Esophagus muscularis mucosa (tissue), 4 donors: ENCODE data around the gene CAPN8.

ENCODE experiments used
- EP300 ChIP-seq: sonication (generic); formaldehyde crosslinking; IDR thresholded peaks from one replicate; pipeline ENCODE4 v1.6.1; 2017; ENCODE audit warnings: antibody characterized with exemption
- POLR2A ChIP-seq: fragments of 450-650 bp; IDR thresholded peaks from one replicate; pipeline ENCODE4 v1.6.1; 2017; ENCODE audit warnings: antibody characterized with exemption, moderate library complexity, mild to moderate bottlenecking, low read depth
- TF ChIP-seq, protein P1 (sequence below), 3 experiments: fragments of 200-600 bp in 2 of 3; fragments of 450-650 bp in 1 of 3; sonication (generic) in 2 of 3; IDR thresholded peaks; one replicate each; pipeline ENCODE4 v1.5.1; 2017 to 2019; ENCODE audit warnings: antibody characterized with exemption in 3 of 3, mild to moderate bottlenecking in 2 of 3, moderate library complexity in 1 of 3

DNA sequence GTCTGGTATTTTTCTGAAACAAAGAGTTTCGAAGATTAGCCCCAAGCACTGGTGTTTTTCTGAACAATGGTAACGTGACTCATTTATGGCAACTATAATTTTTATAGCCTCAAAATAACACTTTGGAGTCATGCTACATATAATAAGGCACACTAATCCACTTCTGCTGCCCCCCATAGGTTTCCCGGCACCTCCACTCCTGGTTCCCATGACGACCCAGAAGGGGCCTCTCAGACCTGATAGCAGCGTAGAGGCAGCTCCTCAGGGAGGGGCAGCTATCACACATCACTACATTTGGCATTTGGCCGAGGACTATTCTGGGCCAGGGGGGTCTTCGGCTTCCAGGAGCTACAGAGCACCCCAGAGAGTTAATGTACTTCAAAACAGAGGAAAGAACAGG is 23.3 kb downstream of the CAPN8 start:
- no peak for TF ChIP-seq EP300
- TF ChIP-seq POLR2A: no peak
- TF ChIP-seq, protein P1, sequence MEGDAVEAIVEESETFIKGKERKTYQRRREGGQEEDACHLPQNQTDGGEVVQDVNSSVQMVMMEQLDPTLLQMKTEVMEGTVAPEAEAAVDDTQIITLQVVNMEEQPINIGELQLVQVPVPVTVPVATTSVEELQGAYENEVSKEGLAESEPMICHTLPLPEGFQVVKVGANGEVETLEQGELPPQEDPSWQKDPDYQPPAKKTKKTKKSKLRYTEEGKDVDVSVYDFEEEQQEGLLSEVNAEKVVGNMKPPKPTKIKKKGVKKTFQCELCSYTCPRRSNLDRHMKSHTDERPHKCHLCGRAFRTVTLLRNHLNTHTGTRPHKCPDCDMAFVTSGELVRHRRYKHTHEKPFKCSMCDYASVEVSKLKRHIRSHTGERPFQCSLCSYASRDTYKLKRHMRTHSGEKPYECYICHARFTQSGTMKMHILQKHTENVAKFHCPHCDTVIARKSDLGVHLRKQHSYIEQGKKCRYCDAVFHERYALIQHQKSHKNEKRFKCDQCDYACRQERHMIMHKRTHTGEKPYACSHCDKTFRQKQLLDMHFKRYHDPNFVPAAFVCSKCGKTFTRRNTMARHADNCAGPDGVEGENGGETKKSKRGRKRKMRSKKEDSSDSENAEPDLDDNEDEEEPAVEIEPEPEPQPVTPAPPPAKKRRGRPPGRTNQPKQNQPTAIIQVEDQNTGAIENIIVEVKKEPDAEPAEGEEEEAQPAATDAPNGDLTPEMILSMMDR (IDR thresholded peaks at IDR 0.05): no peak
